ENCODE results near the gene CHST7. TPM values are rescaled to one million over a fixed set of nuclear protein-coding genes. Genes with fewer than 3 reads are reported as not detected.

The CHST7 gene
- total RNA-seq, 2 experiments from 2014 or later = 2.0 to 2.5 TPM

- H3K4me3 Mint-ChIP-seq = no peak overlapping the region
- intact Hi-C loops (cut with DNase I, micrococcal nuclease) = no loop called here
- peaks cover 10% of the 10 kb centered on the region for H3K4me1 Mint-ChIP-seq
- no peak for ATAC-seq
- DNase-seq = no peak
- CTCF ChIA-PET = no interaction called here
- no peaks in the 10 kb centered on the region for H3K27me3 Mint-ChIP-seq
- H3K9me3 Mint-ChIP-seq (ENCODE audit: low read depth) = no peaks in the 10 kb centered on the region
- no peak overlapping the region for H3K27ac Mint-ChIP-seq
- peaks cover 11% of the 10 kb centered on the region for H3K36me3 Mint-ChIP-seq (ENCODE audit: low read depth)
- POLR2A ChIA-PET = interaction anchor here (0.6 to 0.7 kb wide), 2 partner anchors 270 to 417 kb away, joined by 3 read pairs; no protein-coding TSS in a partner anchor
Observed at GRCh38 chrX:46551494-46552128, 22.0 kb upstream of the CHST7 start.

DNA sequence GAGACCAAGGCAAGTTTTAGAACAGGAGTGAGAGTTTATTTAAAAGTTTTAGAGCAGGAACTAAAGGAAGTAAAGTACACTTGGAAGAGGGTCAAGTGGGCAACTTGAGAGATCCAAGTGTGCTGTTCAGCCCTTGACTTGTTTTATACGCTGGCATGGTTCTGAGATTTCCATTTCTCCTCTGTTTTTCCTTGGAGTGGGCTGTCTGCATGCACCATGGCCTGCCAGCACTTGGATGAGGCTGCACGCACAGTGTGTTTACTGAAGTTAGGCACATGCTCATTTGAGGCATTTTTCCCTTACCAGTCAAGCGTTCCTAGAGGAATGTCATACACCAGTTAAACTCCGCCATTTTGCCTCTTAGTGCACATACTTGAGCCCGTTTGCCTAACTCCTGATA lies 19.6 kb upstream of the CHST7 start:
- POLR2A ChIA-PET = no interaction called here
- no peak overlapping the region for H3K4me3 Mint-ChIP-seq
- CTCF ChIA-PET = no interaction called here
- no peaks in the 10 kb centered on the region for H3K9me3 Mint-ChIP-seq (ENCODE audit: low read depth)
- peaks cover 1% of the 10 kb centered on the region for H3K4me1 Mint-ChIP-seq
- peaks cover 5% of the 10 kb centered on the region for H3K36me3 Mint-ChIP-seq (ENCODE audit: low read depth)
- no peak for ATAC-seq
- intact Hi-C loops (cut with DNase I, micrococcal nuclease) = no loop called here
- no peaks in the 10 kb centered on the region for H3K27me3 Mint-ChIP-seq
- no peak for DNase-seq
- H3K27ac Mint-ChIP-seq = no peak overlapping the region

DNA sequence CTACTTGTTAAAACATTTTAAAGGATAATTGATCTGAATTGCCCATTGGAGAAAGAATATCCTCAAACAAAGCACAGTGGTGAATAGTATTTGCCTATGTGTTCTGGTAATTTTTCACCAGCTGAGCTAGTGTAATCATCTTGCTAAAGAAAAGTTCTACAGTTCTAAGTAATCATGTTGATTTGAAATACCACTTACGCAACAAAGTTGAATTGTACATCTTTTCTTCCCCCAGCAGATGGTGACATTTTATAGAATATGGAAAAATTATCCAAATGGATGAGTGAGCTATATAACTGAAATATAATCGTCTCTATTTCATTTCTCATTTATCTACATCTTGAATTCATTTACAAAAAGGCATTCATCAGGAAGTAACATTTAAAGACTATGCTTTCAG lies 18.6 kb upstream of the CHST7 start:
- CTCF ChIA-PET = interaction anchor here (0.6 to 1.0 kb wide), 4 partner anchors 8 to 538 kb away, joined by 3 to 4 read pairs (median 4); no protein-coding TSS in a partner anchor
- H3K9me3 Mint-ChIP-seq (ENCODE audit: low read depth) = no peaks in the 10 kb centered on the region
- ATAC-seq = no peak
- H3K36me3 Mint-ChIP-seq (ENCODE audit: low read depth) = no peaks in the 10 kb centered on the region
- H3K4me1 Mint-ChIP-seq = no peaks in the 10 kb centered on the region
- no peak overlapping the region for H3K27ac Mint-ChIP-seq
- intact Hi-C loops (cut with DNase I, micrococcal nuclease) = loop anchor here (1.0 kb wide), 2 partner anchors 87 to 241 kb away; no protein-coding TSS in a partner anchor
- no peak overlapping the region for H3K4me3 Mint-ChIP-seq
- DNase-seq = no peak
- POLR2A ChIA-PET = no interaction called here
- no peaks in the 10 kb centered on the region for H3K27me3 Mint-ChIP-seq

DNA sequence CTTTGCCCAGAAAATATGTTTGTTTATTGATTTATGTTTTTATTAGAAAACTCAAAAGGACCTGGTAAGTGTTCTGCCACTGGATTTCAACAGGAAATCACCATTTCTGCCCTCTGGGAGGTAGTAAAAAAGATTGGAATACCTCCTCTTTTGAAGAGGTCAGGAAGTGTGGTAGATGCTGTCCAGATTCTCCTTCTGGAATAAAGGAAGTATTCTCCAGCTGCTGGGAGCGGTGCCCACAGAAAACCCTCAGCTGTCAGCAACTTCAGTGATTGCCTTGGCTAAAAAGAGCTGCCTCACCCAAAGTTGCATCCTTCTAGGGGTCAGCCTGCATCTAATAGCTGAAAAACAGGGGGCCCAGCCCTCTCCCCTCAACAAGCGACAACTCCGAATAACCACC lies 14.5 kb upstream of the CHST7 start:
- ChIA-PET CTCF (no interaction called here), POLR2A (no interaction called here)
- H3K9me3 Mint-ChIP-seq (ENCODE audit: low read depth) = no peaks in the 10 kb centered on the region
- no peak overlapping the region for H3K27ac Mint-ChIP-seq
- H3K36me3 Mint-ChIP-seq (ENCODE audit: low read depth) = no peaks in the 10 kb centered on the region
- H3K4me3 Mint-ChIP-seq = no peak overlapping the region
- no peaks in the 10 kb centered on the region for H3K27me3 Mint-ChIP-seq
- ATAC-seq (no peak), DNase-seq (no peak)
- intact Hi-C loops (cut with DNase I, micrococcal nuclease) = no loop called here
- H3K4me1 Mint-ChIP-seq = peaks cover 10% of the 10 kb centered on the region

DNA sequence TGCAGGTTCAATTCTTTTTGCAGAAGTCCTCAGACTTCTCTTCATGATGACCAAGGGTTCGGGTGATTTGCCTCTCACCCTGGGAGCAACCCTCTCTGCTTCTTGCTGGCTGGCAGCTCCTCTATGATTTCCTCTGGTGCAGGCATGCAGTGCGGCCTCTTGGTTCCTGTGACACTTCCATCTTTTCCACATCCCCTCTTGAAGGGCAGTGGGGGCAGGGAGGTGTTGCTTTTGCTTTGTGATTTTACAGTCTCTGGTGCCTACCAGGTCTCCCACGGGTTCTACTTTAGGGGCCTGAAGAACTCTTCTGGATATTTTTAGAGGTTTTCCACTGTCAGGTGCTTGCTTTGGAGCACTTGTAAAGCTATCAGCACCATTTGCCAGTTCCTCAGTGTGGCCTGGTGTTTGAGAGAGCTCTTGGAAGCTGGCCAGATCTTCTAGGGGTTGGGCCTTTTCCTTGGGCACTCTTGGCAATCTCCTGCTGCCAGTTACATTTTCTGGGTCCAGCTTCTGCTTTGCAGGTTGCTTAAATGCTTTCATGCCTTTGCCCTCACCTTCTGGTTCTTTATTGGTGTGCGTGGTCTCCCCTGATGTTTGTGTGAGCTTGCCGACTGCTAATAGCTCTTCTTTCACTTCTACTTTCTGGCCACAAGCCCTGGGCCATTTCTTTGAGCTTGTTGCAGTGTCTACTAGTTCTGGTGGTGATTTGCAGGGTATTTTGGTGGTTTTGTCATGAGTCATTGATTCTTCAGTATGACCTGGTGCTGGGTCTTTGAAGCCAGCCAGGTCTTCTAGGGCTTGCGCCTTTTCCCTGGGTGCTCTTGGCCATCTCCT lies 11.5 kb upstream of the CHST7 start:
- Mint-ChIP-seq H3K4me3 (no peak overlapping the region), H3K27me3 (no peaks in the 10 kb centered on the region), H3K27ac (no peak overlapping the region), H3K36me3 (ENCODE audit: low read depth) (no peaks in the 10 kb centered on the region), H3K4me1 (peaks cover 10% of the 10 kb centered on the region), H3K9me3 (ENCODE audit: low read depth) (no peaks in the 10 kb centered on the region)
- POLR2A ChIA-PET = interaction anchor here (0.7 kb wide), 1 partner anchor 1375 kb away, joined by 4 read pairs; no protein-coding TSS in a partner anchor
- DNase-seq (no peak), ATAC-seq (peak; percentile 61)
- intact Hi-C loops (cut with DNase I, micrococcal nuclease) = no loop called here
- CTCF ChIA-PET = interaction anchor here (0.6 to 1.7 kb wide), 3 partner anchors 11 to 82 kb away, joined by 3 to 5 read pairs (median 4); no protein-coding TSS in a partner anchor

- DNase-seq (no peak), ATAC-seq (no peak)
- Mint-ChIP-seq H3K9me3 (ENCODE audit: low read depth) (no peaks in the 10 kb centered on the region), H3K4me1 (peaks cover 16% of the 10 kb centered on the region), H3K4me3 (no peak overlapping the region), H3K36me3 (ENCODE audit: low read depth) (no peaks in the 10 kb centered on the region), H3K27ac (no peak overlapping the region), H3K27me3 (no peaks in the 10 kb centered on the region)
- CTCF ChIA-PET = no interaction called here
- intact Hi-C loops (cut with DNase I, micrococcal nuclease) = no loop called here
- POLR2A ChIA-PET = no interaction called here
Observed at GRCh38 chrX:46567388-46567787, 6.2 kb upstream of the CHST7 start.

- H3K4me3 Mint-ChIP-seq = no peak overlapping the region
- intact Hi-C loops (cut with DNase I, micrococcal nuclease) = loop anchor here (5.0 to 10.0 kb wide), 6 partner anchors 68 to 947 kb away; no protein-coding TSS in a partner anchor
- H3K27ac Mint-ChIP-seq = no peak overlapping the region
- no peak for ATAC-seq
- CTCF ChIA-PET = no interaction called here
- no peaks in the 10 kb centered on the region for H3K27me3 Mint-ChIP-seq
- POLR2A ChIA-PET = no interaction called here
- no peaks in the 10 kb centered on the region for H3K36me3 Mint-ChIP-seq (ENCODE audit: low read depth)
- no peaks in the 10 kb centered on the region for H3K9me3 Mint-ChIP-seq (ENCODE audit: low read depth)
- DNase-seq = no peak
- H3K4me1 Mint-ChIP-seq = peaks cover 21% of the 10 kb centered on the region
Observed at GRCh38 chrX:46569621-46570020, 3.9 kb upstream of the CHST7 start.

- Mint-ChIP-seq H3K36me3 (ENCODE audit: low read depth) (no peaks in the 10 kb centered on the region), H3K4me1 (peaks cover 30% of the 10 kb centered on the region), H3K27me3 (no peaks in the 10 kb centered on the region), H3K27ac (peak overlapping the region; percentile 95), H3K4me3 (peak overlapping the region; percentile 77), H3K9me3 (ENCODE audit: low read depth) (no peaks in the 10 kb centered on the region)
- POLR2A ChIA-PET = interaction anchor here (0.6 to 1.3 kb wide), 3 partner anchors 17 to 133 kb away, joined by 3 to 5 read pairs (median 4); no protein-coding TSS in a partner anchor
- CTCF ChIA-PET = interaction anchor here (0.9 to 1.6 kb wide), 4 partner anchors 15 to 71 kb away, joined by 3 to 6 read pairs (median 4); no protein-coding TSS in a partner anchor
- intact Hi-C loops (cut with DNase I, micrococcal nuclease) = loop anchor here (1.0 to 10.0 kb wide), 14 partner anchors 15 to 949 kb away; no protein-coding TSS in a partner anchor
- ATAC-seq (no peak), DNase-seq (peak; percentile 24)
Observed at GRCh38 chrX:46571423-46572339, 1.9 kb upstream of the CHST7 start.

GRCh38 chrX:46572340-46572936 lies 1.1 kb upstream of the CHST7 start:
- intact Hi-C loops (cut with DNase I, micrococcal nuclease) = loop anchor here (1.0 to 10.0 kb wide), 14 partner anchors 14 to 950 kb away; no protein-coding TSS in a partner anchor
- ChIA-PET POLR2A (interaction anchor here (0.7 to 1.3 kb wide), 3 partner anchors 16 to 186 kb away, joined by 3 to 5 read pairs (median 4); partner anchors contain the start of gene SLC9A7), CTCF (interaction anchor here (0.6 to 1.6 kb wide), 6 partner anchors 10 to 265 kb away, joined by 3 to 6 read pairs (median 4); partner anchors contain the start of gene RP2)
- peak overlapping the region; percentile 95 for H3K27ac Mint-ChIP-seq
- DNase-seq (peak; percentile 65), ATAC-seq (peak; percentile 61)
- H3K4me3 Mint-ChIP-seq = peak overlapping the region; percentile 77
- H3K36me3 Mint-ChIP-seq (ENCODE audit: low read depth) = no peaks in the 10 kb centered on the region
- peaks cover 36% of the 10 kb centered on the region for H3K4me1 Mint-ChIP-seq
- H3K9me3 Mint-ChIP-seq (ENCODE audit: low read depth) = no peaks in the 10 kb centered on the region
- no peaks in the 10 kb centered on the region for H3K27me3 Mint-ChIP-seq

- intact Hi-C loops (cut with DNase I, micrococcal nuclease) = loop anchor here (1.0 to 10.0 kb wide), 12 partner anchors 13 to 952 kb away; partner anchors contain the start of gene ZNF674 (in 1 of the 2)
- ATAC-seq (peak; percentile 23), DNase-seq (peak; percentile 82)
- H3K4me3 Mint-ChIP-seq = peak overlapping the region; percentile 77
- H3K9me3 Mint-ChIP-seq (ENCODE audit: low read depth) = no peaks in the 10 kb centered on the region
- ChIA-PET CTCF (interaction anchor here (0.6 kb wide), 1 partner anchor 1089 kb away, joined by 3 read pairs; no protein-coding TSS in a partner anchor), POLR2A (no interaction called here)
- no peaks in the 10 kb centered on the region for H3K27me3 Mint-ChIP-seq
- H3K27ac Mint-ChIP-seq = peak overlapping the region; percentile 60
- H3K36me3 Mint-ChIP-seq (ENCODE audit: low read depth) = peaks cover 5% of the 10 kb centered on the region
- H3K4me1 Mint-ChIP-seq = peaks cover 44% of the 10 kb centered on the region
Observed at GRCh38 chrX:46573892-46574773, 568 bp downstream of the CHST7 start.

Data from activated CD4-positive, alpha-beta T cell treated with anti-CD3 and anti-CD28 coated beads for 36 hours (primary cell).